ENCODE data around the gene FTMT.
"Not testable (repeated sequence)": the region's sequence is repeated elsewhere in the genome, so short reads cannot be mapped to it uniquely, and the experiment has no call there.

The FTMT gene

DNA sequence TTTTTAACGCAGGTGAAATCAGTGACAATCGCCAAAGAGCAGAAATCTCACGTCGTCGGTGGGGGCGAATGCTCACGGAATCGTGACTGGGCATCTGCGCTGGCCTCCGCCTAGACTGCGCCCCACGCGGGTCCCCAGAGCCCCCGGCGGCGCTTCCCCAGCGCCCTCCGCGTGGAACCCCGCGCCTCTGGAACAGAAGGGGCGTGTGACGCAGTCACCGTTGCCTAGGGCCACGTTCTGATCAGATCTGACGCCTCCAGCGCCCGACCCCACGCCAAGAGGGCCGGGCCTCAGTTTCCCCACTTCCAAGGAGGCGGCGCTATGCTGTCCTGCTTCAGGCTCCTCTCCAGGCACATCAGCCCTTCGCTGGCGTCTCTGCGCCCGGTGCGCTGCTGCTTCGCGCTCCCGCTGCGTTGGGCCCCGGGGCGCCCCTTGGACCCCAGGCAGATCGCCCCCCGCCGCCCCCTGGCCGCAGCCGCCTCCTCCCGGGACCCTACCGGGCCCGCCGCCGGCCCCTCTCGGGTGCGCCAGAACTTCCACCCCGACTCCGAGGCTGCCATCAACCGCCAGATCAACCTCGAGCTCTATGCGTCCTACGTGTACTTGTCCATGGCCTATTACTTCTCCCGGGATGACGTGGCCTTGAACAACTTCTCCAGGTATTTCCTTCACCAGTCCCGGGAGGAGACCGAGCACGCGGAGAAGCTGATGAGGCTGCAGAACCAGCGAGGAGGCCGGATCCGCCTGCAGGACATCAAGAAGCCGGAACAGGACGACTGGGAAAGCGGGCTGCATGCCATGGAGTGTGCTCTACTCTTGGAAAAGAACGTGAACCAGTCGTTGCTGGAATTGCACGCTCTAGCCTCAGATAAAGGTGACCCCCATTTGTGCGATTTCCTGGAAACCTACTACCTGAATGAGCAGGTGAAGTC is at the start of gene FTMT:
FTMT (plus strand) TSS at position 240 of the 932 bp plus-strand sequence; CDS start at position 322, 82 bp downstream.
- DNase-seq (ENCODE audit: low read depth): no peak
- H3K4me3 ChIP-seq (ENCODE audit: low read depth, low read length): no peak within 1 kb of the TSS
- TF ChIP-seq, protein P1, sequence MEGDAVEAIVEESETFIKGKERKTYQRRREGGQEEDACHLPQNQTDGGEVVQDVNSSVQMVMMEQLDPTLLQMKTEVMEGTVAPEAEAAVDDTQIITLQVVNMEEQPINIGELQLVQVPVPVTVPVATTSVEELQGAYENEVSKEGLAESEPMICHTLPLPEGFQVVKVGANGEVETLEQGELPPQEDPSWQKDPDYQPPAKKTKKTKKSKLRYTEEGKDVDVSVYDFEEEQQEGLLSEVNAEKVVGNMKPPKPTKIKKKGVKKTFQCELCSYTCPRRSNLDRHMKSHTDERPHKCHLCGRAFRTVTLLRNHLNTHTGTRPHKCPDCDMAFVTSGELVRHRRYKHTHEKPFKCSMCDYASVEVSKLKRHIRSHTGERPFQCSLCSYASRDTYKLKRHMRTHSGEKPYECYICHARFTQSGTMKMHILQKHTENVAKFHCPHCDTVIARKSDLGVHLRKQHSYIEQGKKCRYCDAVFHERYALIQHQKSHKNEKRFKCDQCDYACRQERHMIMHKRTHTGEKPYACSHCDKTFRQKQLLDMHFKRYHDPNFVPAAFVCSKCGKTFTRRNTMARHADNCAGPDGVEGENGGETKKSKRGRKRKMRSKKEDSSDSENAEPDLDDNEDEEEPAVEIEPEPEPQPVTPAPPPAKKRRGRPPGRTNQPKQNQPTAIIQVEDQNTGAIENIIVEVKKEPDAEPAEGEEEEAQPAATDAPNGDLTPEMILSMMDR (conservative IDR thresholded peaks at IDR 0.05; ENCODE audit: low read depth, low read length): no peak

DNA sequence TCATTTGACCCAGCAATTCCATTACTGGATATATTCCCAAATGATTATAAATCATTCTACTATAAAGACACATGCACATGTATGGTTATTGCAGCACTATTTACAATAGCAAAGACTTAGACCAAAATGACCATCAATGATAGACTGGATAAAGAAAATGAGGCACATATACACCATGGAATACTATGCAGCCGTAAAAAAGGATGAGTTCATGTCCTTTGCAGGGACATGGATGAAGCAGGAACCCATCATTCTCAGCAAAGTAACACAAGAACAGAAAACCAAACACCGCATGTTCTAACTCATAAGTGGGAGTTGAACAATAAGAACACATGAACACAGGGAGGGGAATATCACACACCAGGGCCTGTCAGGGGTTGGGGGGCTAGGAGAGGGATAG is 46.4 kb upstream of the FTMT start:
- not testable (repeated sequence) for H3K4me3 ChIP-seq (ENCODE audit: low read depth, low read length); DNase-seq (ENCODE audit: low read depth)

DNA sequence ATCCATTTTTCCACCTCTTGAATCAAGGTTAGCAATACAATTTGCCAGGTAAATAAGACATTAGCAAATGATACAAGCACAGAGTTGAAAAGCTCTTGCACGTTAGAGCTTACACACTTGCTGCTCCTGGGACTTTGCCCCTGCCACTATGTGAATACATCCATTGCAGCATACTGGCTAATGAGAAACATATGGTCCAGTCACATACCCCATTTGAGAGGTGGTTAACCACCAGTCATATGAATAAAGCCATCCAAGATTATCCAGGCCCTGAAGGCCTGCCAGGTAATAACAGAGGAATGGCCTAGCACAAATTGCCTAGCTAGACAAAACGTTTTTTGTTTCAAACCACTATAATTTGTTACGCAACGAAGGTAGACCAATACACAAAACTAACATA is 45.8 kb upstream of the FTMT start:
- no peak for DNase-seq (ENCODE audit: low read depth)
- no peak overlapping the region for H3K4me3 ChIP-seq (ENCODE audit: low read depth, low read length)
- TF ChIP-seq, protein P1 (conservative IDR thresholded peaks at IDR 0.05; ENCODE audit: low read depth, low read length): no peak

DNA sequence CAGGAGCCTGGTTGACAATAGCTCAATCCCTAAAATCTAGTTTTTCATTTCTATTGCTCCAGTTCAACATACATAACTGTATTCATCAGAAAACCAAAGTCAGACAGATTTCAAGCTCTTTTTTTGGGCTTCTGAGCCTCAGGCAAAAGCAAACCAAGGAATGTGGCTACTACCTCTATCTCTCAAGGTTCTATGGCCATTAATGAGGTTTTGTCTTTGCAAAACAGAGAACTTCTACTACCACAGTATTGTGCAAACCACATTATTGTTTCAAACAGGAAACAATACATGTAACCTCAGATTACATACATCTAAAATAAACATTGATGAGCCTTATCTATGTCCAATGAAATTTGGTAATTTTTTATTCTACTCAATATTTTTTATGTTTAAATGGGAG is 35.5 kb upstream of the FTMT start:
- TF ChIP-seq, protein P1 (conservative IDR thresholded peaks at IDR 0.05; ENCODE audit: low read depth, low read length): no peak
- H3K4me3 ChIP-seq (ENCODE audit: low read depth, low read length): no peak overlapping the region
- DNase-seq (ENCODE audit: low read depth): no peak

DNA sequence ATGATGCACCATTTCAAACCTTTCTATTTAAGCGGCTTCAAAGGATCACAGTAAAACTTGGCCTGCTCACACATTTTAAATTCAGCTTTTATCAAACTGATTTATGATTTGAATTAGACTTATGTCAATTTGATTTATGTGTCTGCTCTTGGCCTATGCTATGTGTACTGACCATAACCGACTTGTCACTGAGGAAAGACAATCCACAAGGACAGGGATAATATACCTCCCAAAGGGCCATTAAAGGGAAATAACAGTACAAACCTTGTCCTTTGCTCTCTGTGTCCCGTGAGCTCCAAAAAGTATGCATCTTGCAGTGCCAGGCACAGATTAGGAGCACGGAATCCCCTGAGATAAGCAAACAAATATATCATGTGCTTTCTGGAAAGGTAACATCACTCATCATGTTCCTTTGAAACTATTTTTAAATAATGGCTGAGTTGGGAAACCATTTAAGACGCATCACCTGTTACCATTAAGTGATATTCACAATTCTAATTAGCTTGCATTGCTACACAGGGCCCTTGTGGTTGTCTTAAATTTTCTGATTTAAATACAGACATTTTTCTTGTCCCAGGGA is 31.9 kb upstream of the FTMT start:
- no peak for DNase-seq (ENCODE audit: low read depth)
- TF ChIP-seq, protein P1 (conservative IDR thresholded peaks at IDR 0.05; ENCODE audit: low read depth, low read length): no peak
- no peak overlapping the region for H3K4me3 ChIP-seq (ENCODE audit: low read depth, low read length)

DNA sequence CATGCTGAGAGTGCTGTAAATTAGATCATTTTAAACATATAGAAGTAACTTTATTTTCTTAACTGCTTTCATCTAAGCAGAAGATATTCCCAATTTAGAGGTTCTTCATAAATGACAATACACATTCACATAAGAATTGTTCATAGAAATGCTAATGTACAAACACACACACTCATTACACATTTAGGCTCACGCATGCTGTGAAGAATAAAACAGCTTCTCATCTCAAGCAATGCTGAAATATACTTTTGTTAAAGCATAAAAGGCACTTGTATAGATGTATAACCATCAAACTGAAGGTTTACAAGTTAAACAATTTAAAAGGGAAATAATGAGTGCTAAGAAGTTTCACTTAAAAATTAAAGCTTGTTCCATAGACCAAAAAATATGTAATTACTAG is 18.1 kb upstream of the FTMT start:
- TF ChIP-seq, protein P1 (conservative IDR thresholded peaks at IDR 0.05; ENCODE audit: low read depth, low read length): no peak
- no peak for DNase-seq (ENCODE audit: low read depth)
- no peak overlapping the region for H3K4me3 ChIP-seq (ENCODE audit: low read depth, low read length)

DNA sequence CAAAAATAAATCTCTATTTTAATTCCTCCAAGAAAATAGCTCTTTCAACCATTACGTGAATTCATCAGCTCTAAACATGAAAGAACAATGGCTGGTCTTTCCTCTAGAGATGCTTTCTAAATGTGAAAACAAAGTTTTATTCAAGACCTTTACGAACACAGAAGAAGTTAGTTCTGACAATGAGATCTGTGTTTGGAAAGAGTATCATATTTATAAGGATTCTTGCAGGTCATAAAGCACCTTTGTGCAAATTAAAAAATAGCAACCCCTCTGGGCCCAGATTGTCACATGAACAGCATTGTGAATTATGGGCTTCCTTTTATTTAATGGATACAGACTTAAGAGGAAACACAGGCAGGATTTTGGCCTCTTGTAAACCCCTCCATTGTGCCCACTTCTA is 17.7 kb upstream of the FTMT start:
- no peak overlapping the region for H3K4me3 ChIP-seq (ENCODE audit: low read depth, low read length)
- TF ChIP-seq, protein P1 (conservative IDR thresholded peaks at IDR 0.05; ENCODE audit: low read depth, low read length): no peak
- no peak for DNase-seq (ENCODE audit: low read depth)
